Mucosa of descending colon (tissue), 3 donors: ENCODE measurements around the gene FSTL5. TPM values are rescaled to one million over a fixed set of nuclear protein-coding genes. Genes with fewer than 3 reads are reported as not detected.

ENCODE experiments used
- ATAC-seq: fragments of 200-7000 bp; cut with Tn5 transposase; one replicate; pipeline ENCODE4 v1.9.1; 2020; ENCODE audit warnings: mild to moderate bottlenecking, moderate library complexity
- DNase-seq, 3 donors: peaks; one replicate each; pipeline ENCODE4 v3.0.0-alpha.2; 2020
- H3K36me3 ChIP-seq: fragments of 200-600 bp; one replicate; pipeline ENCODE4 v1.8.0; 2021; ENCODE audit warnings: low read depth, mild to moderate bottlenecking
- H3K4me1 ChIP-seq: fragments of 200-600 bp; one replicate; pipeline ENCODE4 v1.8.0; 2021; ENCODE audit warnings: low read depth, mild to moderate bottlenecking
- H3K4me3 ChIP-seq: fragments of 200-600 bp; one replicate; pipeline ENCODE4 v1.8.0; 2021; ENCODE audit warnings: mild to moderate bottlenecking
- H3K9me3 ChIP-seq: fragments of 200-600 bp; one replicate; pipeline ENCODE4 v1.8.0; 2021; ENCODE audit warnings: mild to moderate bottlenecking
- CTCF ChIP-seq: fragments of 200-600 bp; IDR thresholded peaks from one replicate; pipeline ENCODE4 v1.8.0; 2022; ENCODE audit warnings: antibody characterized with exemption, mild to moderate bottlenecking
- intact Hi-C, 2 donors: fragments of 100-400 bp; cut with DNase I in 1 of 2; cut with micrococcal nuclease in 1 of 2; formaldehyde crosslinking; loops; one replicate each; pipeline versions ENCODE4 v1.11.0 to v1.11.1; 2022; cut with DNase I, micrococcal nuclease
- total RNA-seq, 3 donors: library from RNA; stranded (reverse); fragmentation: NEBNext Ultra II Directional in 2 of 3; extraction: Animal tissue kit (Norgen Biotek cat#: 25700) in 2 of 3; gene quantifications; one replicate each; pipeline versions ENCODE4 v1.2.1 to v1.2.4, GENCODE V29; 2021 to 2023
- donor health status: DM: no; HTN: no; CAD: no; lungs with moderate emphysema.
- donor health status: DM: no; HTN: no; CAD: no.
- donor health status: DM: no; HTN: yes; CAD: no.

Gene FSTL5
- total RNA-seq, 3 donors from 2014 or later, result 1.8 TPM; not detected in 2

GRCh38 chr4:161463436-161463835 is 700.4 kb downstream of the FSTL5 start:
- no peaks in the 10 kb centered on the region for H3K36me3 ChIP-seq
- H3K9me3 ChIP-seq, result no peaks in the 10 kb centered on the region
- intact Hi-C loops, result no loop called here
- no peak for TF ChIP-seq CTCF
- no peak for ATAC-seq
- H3K4me1 ChIP-seq, result no peaks in the 10 kb centered on the region
- DNase-seq, result no peak
- no peak overlapping the region for H3K4me3 ChIP-seq

- H3K4me3 ChIP-seq, result no peak overlapping the region
- no peak for ATAC-seq
- no peaks in the 10 kb centered on the region for H3K4me1 ChIP-seq
- no peaks in the 10 kb centered on the region for H3K9me3 ChIP-seq
- intact Hi-C loops, result no loop called here
- TF ChIP-seq CTCF, result no peak
- no peaks in the 10 kb centered on the region for H3K36me3 ChIP-seq
- no peak for DNase-seq
Measured at GRCh38 chr4:161457906-161458305, 705.9 kb downstream of the FSTL5 start.

- ATAC-seq, result no peak
Measured at GRCh38 chr4:161457311-161457710, 706.5 kb downstream of the FSTL5 start.

GRCh38 chr4:161454860-161455259 is 708.9 kb downstream of the FSTL5 start:
- no peak for TF ChIP-seq CTCF
- no peak overlapping the region for H3K4me3 ChIP-seq
- intact Hi-C loops, result no loop called here
- H3K9me3 ChIP-seq, result no peaks in the 10 kb centered on the region
- DNase-seq, result no peak
- ATAC-seq, result no peak
- no peaks in the 10 kb centered on the region for H3K36me3 ChIP-seq
- H3K4me1 ChIP-seq, result no peaks in the 10 kb centered on the region

More at GRCh38 chr4:161457311-161457710, 706.5 kb downstream of the FSTL5 start:
- no peak for DNase-seq
- Histone ChIP-seq H3K4me3 (no peak overlapping the region), H3K9me3 (no peaks in the 10 kb centered on the region), H3K36me3 (no peaks in the 10 kb centered on the region), H3K4me1 (no peaks in the 10 kb centered on the region)
- intact Hi-C loops, result no loop called here
- TF ChIP-seq CTCF, result no peak

- no peaks in the 10 kb centered on the region for H3K9me3 ChIP-seq
- intact Hi-C loops, result no loop called here
- no peak overlapping the region for H3K4me3 ChIP-seq
- no peaks in the 10 kb centered on the region for H3K36me3 ChIP-seq
- DNase-seq, result no peak
- no peak for TF ChIP-seq CTCF
- no peak for ATAC-seq
- H3K4me1 ChIP-seq, result no peaks in the 10 kb centered on the region
Measured at GRCh38 chr4:161448550-161449180, 715.1 kb downstream of the FSTL5 start.

- ATAC-seq (no peak), DNase-seq (no peak)
- no peak for TF ChIP-seq CTCF
- Histone ChIP-seq H3K4me3 (no peak overlapping the region), H3K4me1 (no peaks in the 10 kb centered on the region), H3K36me3 (no peaks in the 10 kb centered on the region), H3K9me3 (no peaks in the 10 kb centered on the region)
- intact Hi-C loops, result no loop called here
Measured at GRCh38 chr4:161444626-161445025, 719.2 kb downstream of the FSTL5 start.
